HEK293 (cell line): ENCODE results near the gene CSAD.
A peak's percentile ranks its signal among the peaks of the same experiment; 100 is the strongest.

ENCODE experiments used
- CTCF ChIA-PET: fragments of 350-600 bp; formaldehyde crosslinking; extraction: SDS; loops from one replicate; lab custom pipeline; 2021; ENCODE audit warnings: antibody characterized with exemption; lab: Yijun Ruan, JAX
- POLR2A ChIA-PET: fragments of 300-600 bp; formaldehyde crosslinking; extraction: SDS; loops from one replicate; lab custom pipeline; 2020; ENCODE audit warnings: antibody characterized with exemption, inconsistent platforms; lab: Yijun Ruan, JAX
- H3K27ac ChIP-seq: fragments of 200-500 bp; sonication (Bioruptor generic); 2 replicates; pipeline ENCODE4 v1.5.1; 2014; ENCODE audit warnings: low read depth, low read length, control low read depth, inconsistent platforms; ENCODE audit errors: extremely low read depth
- H3K36me3 ChIP-seq, 2 experiments: fragments of 200-500 bp in 1 of 2; sonication (Bioruptor generic) in 1 of 2; 1 replicate in 1 of 2; 2 replicates in 1 of 2; pipeline ENCODE4 v1.5.1; 2014 to 2017; ENCODE audit warnings: inconsistent platforms in 2 of 2, low read length in 2 of 2; ENCODE audit not compliant: control insufficient read depth in 2 of 2, insufficient read depth in 1 of 2
- H3K4me1 ChIP-seq: fragments of 200-500 bp; sonication (Bioruptor generic); 2 replicates; pipeline ENCODE4 v1.5.1; 2014; ENCODE audit warnings: mild to moderate bottlenecking, low read length, inconsistent platforms; ENCODE audit not compliant: control insufficient read depth, insufficient read depth
- H3K4me3 ChIP-seq: 2 replicates; pipeline ENCODE4 v1.5.1; 2011; ENCODE audit warnings: low read depth, mild to moderate bottlenecking, control low read depth, low read length, moderate library complexity
- H3K9me3 ChIP-seq: fragments of 200-500 bp; sonication (Bioruptor generic); 2 replicates; pipeline ENCODE4 v1.5.1; 2014; ENCODE audit warnings: low read depth, low read length, inconsistent platforms; ENCODE audit not compliant: control insufficient read depth, insufficient read depth
- GLIS1 ChIP-seq: fragments of 450-650 bp; formaldehyde crosslinking; IDR thresholded peaks from 2 replicates; pipeline ENCODE4 v1.5.1; 2016; ENCODE audit warnings: missing biosample characterization, missing genetic modification characterization
- PRDM1 ChIP-seq: fragments of 450-650 bp; formaldehyde crosslinking; IDR thresholded peaks from 2 replicates; pipeline ENCODE4; 2016; ENCODE audit warnings: missing biosample characterization, missing genetic modification characterization
- SP7 ChIP-seq: fragments of 450-650 bp; formaldehyde crosslinking; IDR thresholded peaks from 2 replicates; pipeline ENCODE4 v1.5.1; 2016; ENCODE audit warnings: missing biosample characterization, missing genetic modification characterization
- WT1 ChIP-seq: fragments of 450-650 bp; formaldehyde crosslinking; IDR thresholded peaks from 2 replicates; pipeline ENCODE4 v1.5.1; 2016; ENCODE audit warnings: missing biosample characterization, missing genetic modification characterization
- ZBTB17 ChIP-seq: fragments of 450-650 bp; formaldehyde crosslinking; IDR thresholded peaks from 2 replicates; pipeline ENCODE4 v1.5.1; 2016; ENCODE audit warnings: missing biosample characterization, missing genetic modification characterization
- ZBTB20 ChIP-seq: fragments of 450-650 bp; formaldehyde crosslinking; IDR thresholded peaks from 2 replicates; pipeline ENCODE4 v1.5.1; 2016; ENCODE audit warnings: missing biosample characterization, missing genetic modification characterization
- ZBTB8A ChIP-seq: fragments of 450-650 bp; formaldehyde crosslinking; IDR thresholded peaks from 2 replicates; pipeline ENCODE4 v1.5.1; 2016; ENCODE audit warnings: missing biosample characterization, missing genetic modification characterization
- ZFHX2 ChIP-seq: fragments of 450-650 bp; formaldehyde crosslinking; conservative IDR thresholded peaks from 2 replicates; pipeline ENCODE4 v1.5.1; 2016; ENCODE audit warnings: missing biosample characterization, missing genetic modification characterization
- ZNF133 ChIP-seq: fragments of 450-650 bp; formaldehyde crosslinking; IDR thresholded peaks from 2 replicates; pipeline ENCODE4 v1.5.1; 2016; ENCODE audit warnings: missing biosample characterization, missing genetic modification characterization
- ZNF202 ChIP-seq: fragments of 450-650 bp; formaldehyde crosslinking; IDR thresholded peaks from 2 replicates; pipeline ENCODE4 v1.5.1; 2016; ENCODE audit warnings: missing biosample characterization, missing genetic modification characterization, borderline replicate concordance
- ZNF366 ChIP-seq: fragments of 450-650 bp; formaldehyde crosslinking; conservative IDR thresholded peaks from 2 replicates; pipeline ENCODE4 v1.5.1; 2016; ENCODE audit warnings: missing biosample characterization, missing genetic modification characterization
- ZNF514 ChIP-seq: fragments of 450-650 bp; formaldehyde crosslinking; IDR thresholded peaks from 2 replicates; pipeline ENCODE4 v1.5.1; 2016; ENCODE audit warnings: missing biosample characterization, missing genetic modification characterization
- ZNF596 ChIP-seq: fragments of 450-650 bp; IDR thresholded peaks from 2 replicates; pipeline ENCODE4 v1.5.0; 2018; ENCODE audit warnings: missing biosample characterization, mild to moderate bottlenecking, missing genetic modification characterization, moderate library complexity
- ZNF600 ChIP-seq: fragments of 450-650 bp; formaldehyde crosslinking; IDR thresholded peaks from 2 replicates; pipeline ENCODE4 v1.5.1; 2016; ENCODE audit warnings: missing biosample characterization, missing genetic modification characterization
- ZNF747 ChIP-seq: fragments of 450-650 bp; formaldehyde crosslinking; IDR thresholded peaks from 2 replicates; pipeline ENCODE4 v1.5.1; 2016; ENCODE audit warnings: missing biosample characterization, missing genetic modification characterization
- ZNF785 ChIP-seq: fragments of 450-650 bp; formaldehyde crosslinking; IDR thresholded peaks from 2 replicates; pipeline ENCODE4 v1.5.1; 2016; ENCODE audit warnings: missing biosample characterization, missing genetic modification characterization
- ZNF837 ChIP-seq: fragments of 450-650 bp; formaldehyde crosslinking; IDR thresholded peaks from 2 replicates; pipeline ENCODE4 v1.5.1; 2016; ENCODE audit warnings: missing biosample characterization, missing genetic modification characterization
- ZSCAN23 ChIP-seq: fragments of 450-650 bp; formaldehyde crosslinking; IDR thresholded peaks from 2 replicates; pipeline ENCODE4 v1.5.1; 2016; ENCODE audit warnings: missing biosample characterization, missing genetic modification characterization
- TF ChIP-seq, protein P1 (sequence below): fragments of 450-650 bp; formaldehyde crosslinking; IDR thresholded peaks from 2 replicates; pipeline ENCODE4 v1.5.1; 2016; ENCODE audit warnings: missing biosample characterization, missing genetic modification characterization
- TF ChIP-seq, protein P2 (sequence below): fragments of 450-650 bp; formaldehyde crosslinking; IDR thresholded peaks from 2 replicates; pipeline ENCODE4 v1.5.1; 2016; ENCODE audit warnings: missing biosample characterization, missing genetic modification characterization
- TF ChIP-seq, protein P3 (sequence below): fragments of 450-650 bp; formaldehyde crosslinking; IDR thresholded peaks from 2 replicates; pipeline ENCODE4 v1.5.1; 2016; ENCODE audit warnings: missing biosample characterization, missing genetic modification characterization
- TF ChIP-seq, protein P4 (sequence below): fragments of 450-650 bp; formaldehyde crosslinking; IDR thresholded peaks from 2 replicates; pipeline ENCODE4 v1.5.1; 2016; ENCODE audit warnings: missing biosample characterization, missing genetic modification characterization
- TF ChIP-seq, protein P5 (sequence below): fragments of 450-650 bp; formaldehyde crosslinking; IDR thresholded peaks from 2 replicates; pipeline ENCODE4 v1.5.1; 2017; ENCODE audit warnings: missing biosample characterization, missing genetic modification characterization
- TF ChIP-seq, protein P6 (sequence below): fragments of 450-650 bp; formaldehyde crosslinking; IDR thresholded peaks from 2 replicates; pipeline ENCODE4 v1.5.1; 2016; ENCODE audit warnings: missing biosample characterization, missing genetic modification characterization

Gene CSAD

DNA sequence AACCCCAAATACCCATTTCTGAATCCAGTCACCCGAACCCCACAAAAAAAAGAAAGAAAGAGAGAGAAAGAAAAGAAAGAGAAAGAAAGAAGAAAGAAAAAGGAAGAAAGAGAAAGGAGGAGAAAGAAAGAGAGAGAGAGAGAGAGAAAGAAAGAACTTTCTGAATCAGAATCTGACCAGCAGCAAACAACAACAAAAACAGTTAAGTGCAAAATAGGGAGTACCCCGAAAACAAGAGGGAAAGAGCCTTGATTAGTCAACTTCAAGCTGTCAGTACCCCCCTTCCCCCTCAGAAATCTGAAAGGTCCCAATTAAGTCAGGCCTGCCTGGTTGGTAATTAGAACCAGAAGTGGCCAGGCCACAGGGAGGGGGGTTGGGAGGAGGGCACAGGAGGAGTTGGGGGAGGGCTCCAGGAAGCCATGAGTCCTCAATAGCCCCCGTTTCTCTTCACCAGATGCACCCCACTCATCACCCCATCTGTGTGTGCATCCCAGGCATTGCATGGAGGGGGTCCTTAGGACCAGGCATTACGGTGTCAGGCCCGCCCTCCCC, 41.5 kb upstream of the CSAD start:
- Histone ChIP-seq H3K4me3 (no peak overlapping the region), H3K4me1 (peaks cover 4% of the 10 kb centered on the region), H3K27ac (no peak overlapping the region), H3K9me3 (no peaks in the 10 kb centered on the region), H3K36me3 (no peaks in the 10 kb centered on the region)
- ChIA-PET CTCF (no interaction called here), POLR2A (interaction anchor here (0.5 kb wide), 1 partner anchor 113 kb away, joined by 4 read pairs; no protein-coding TSS in a partner anchor)
- TF ChIP-seq ZNF514 (no peak), ZNF600 (tag by site-specific recombination) (peak; percentile 13; the same call in 1 of the 2 replicates), ZNF366 (peak; percentile 95), ZNF202 (no peak), ZNF133 (tag by site-specific recombination) (no peak), GLIS1 (tag by site-specific recombination) (no peak), WT1 (tag by site-specific recombination) (0 out of 2 replicates have a peak, but pooled peaks have one; percentile 11), PRDM1 (tag by site-specific recombination) (peak; percentile 100), SP7 (tag by site-specific recombination) (peak; percentile 54; the same call in 1 of the 2 replicates), ZBTB20 (tag by site-specific recombination) (no peak), ZNF837 (tag by site-specific recombination) (no peak), ZNF747 (tag by site-specific recombination) (no peak), ZNF785 (no peak), ZBTB17 (tag by site-specific recombination) (peak; percentile 59), ZBTB8A (tag by site-specific recombination) (no peak), ZFHX2 (tag by site-specific recombination) (no peak), ZNF596 (tag by site-specific recombination) (peak; percentile 4; the same call in 1 of the 2 replicates), ZSCAN23 (tag by site-specific recombination) (0 out of 2 replicates have a peak, but pooled peaks have one; percentile 14)
- TF ChIP-seq, protein P1, sequence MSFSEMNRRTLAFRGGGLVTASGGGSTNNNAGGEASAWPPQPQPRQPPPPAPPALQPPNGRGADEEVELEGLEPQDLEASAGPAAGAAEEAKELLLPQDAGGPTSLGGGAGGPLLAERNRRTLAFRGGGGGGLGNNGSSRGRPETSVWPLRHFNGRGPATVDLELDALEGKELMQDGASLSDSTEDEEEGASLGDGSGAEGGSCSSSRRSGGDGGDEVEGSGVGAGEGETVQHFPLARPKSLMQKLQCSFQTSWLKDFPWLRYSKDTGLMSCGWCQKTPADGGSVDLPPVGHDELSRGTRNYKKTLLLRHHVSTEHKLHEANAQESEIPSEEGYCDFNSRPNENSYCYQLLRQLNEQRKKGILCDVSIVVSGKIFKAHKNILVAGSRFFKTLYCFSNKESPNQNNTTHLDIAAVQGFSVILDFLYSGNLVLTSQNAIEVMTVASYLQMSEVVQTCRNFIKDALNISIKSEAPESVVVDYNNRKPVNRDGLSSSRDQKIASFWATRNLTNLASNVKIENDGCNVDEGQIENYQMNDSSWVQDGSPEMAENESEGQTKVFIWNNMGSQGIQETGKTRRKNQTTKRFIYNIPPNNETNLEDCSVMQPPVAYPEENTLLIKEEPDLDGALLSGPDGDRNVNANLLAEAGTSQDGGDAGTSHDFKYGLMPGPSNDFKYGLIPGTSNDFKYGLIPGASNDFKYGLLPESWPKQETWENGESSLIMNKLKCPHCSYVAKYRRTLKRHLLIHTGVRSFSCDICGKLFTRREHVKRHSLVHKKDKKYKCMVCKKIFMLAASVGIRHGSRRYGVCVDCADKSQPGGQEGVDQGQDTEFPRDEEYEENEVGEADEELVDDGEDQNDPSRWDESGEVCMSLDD (tag by site-specific recombination), result peak; percentile 72
- TF ChIP-seq, protein P2, sequence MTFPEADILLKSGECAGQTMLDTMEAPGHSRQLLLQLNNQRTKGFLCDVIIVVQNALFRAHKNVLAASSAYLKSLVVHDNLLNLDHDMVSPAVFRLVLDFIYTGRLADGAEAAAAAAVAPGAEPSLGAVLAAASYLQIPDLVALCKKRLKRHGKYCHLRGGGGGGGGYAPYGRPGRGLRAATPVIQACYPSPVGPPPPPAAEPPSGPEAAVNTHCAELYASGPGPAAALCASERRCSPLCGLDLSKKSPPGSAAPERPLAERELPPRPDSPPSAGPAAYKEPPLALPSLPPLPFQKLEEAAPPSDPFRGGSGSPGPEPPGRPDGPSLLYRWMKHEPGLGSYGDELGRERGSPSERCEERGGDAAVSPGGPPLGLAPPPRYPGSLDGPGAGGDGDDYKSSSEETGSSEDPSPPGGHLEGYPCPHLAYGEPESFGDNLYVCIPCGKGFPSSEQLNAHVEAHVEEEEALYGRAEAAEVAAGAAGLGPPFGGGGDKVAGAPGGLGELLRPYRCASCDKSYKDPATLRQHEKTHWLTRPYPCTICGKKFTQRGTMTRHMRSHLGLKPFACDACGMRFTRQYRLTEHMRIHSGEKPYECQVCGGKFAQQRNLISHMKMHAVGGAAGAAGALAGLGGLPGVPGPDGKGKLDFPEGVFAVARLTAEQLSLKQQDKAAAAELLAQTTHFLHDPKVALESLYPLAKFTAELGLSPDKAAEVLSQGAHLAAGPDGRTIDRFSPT (tag by site-specific recombination), result 0 out of 2 replicates have a peak, but pooled peaks have one; percentile 15
- TF ChIP-seq, protein P3, sequence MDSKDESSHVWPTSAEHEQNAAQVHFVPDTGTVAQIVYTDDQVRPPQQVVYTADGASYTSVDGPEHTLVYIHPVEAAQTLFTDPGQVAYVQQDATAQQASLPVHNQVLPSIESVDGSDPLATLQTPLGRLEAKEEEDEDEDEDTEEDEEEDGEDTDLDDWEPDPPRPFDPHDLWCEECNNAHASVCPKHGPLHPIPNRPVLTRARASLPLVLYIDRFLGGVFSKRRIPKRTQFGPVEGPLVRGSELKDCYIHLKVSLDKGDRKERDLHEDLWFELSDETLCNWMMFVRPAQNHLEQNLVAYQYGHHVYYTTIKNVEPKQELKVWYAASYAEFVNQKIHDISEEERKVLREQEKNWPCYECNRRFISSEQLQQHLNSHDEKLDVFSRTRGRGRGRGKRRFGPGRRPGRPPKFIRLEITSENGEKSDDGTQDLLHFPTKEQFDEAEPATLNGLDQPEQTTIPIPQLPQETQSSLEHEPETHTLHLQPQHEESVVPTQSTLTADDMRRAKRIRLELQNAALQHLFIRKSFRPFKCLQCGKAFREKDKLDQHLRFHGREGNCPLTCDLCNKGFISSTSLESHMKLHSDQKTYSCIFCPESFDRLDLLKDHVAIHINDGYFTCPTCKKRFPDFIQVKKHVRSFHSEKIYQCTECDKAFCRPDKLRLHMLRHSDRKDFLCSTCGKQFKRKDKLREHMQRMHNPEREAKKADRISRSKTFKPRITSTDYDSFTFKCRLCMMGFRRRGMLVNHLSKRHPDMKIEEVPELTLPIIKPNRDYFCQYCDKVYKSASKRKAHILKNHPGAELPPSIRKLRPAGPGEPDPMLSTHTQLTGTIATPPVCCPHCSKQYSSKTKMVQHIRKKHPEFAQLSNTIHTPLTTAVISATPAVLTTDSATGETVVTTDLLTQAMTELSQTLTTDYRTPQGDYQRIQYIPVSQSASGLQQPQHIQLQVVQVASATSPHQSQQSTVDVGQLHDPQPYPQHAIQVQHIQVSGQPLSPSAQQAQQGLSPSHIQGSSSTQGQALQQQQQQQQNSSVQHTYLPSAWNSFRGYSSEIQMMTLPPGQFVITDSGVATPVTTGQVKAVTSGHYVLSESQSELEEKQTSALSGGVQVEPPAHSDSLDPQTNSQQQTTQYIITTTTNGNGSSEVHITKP (tag by site-specific recombination), result peak; percentile 95
- TF ChIP-seq, protein P4, sequence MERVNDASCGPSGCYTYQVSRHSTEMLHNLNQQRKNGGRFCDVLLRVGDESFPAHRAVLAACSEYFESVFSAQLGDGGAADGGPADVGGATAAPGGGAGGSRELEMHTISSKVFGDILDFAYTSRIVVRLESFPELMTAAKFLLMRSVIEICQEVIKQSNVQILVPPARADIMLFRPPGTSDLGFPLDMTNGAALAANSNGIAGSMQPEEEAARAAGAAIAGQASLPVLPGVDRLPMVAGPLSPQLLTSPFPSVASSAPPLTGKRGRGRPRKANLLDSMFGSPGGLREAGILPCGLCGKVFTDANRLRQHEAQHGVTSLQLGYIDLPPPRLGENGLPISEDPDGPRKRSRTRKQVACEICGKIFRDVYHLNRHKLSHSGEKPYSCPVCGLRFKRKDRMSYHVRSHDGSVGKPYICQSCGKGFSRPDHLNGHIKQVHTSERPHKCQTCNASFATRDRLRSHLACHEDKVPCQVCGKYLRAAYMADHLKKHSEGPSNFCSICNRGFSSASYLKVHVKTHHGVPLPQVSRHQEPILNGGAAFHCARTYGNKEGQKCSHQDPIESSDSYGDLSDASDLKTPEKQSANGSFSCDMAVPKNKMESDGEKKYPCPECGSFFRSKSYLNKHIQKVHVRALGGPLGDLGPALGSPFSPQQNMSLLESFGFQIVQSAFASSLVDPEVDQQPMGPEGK (tag by site-specific recombination), result peak; percentile 25; the same call in 1 of the 2 replicates
- TF ChIP-seq, protein P5, sequence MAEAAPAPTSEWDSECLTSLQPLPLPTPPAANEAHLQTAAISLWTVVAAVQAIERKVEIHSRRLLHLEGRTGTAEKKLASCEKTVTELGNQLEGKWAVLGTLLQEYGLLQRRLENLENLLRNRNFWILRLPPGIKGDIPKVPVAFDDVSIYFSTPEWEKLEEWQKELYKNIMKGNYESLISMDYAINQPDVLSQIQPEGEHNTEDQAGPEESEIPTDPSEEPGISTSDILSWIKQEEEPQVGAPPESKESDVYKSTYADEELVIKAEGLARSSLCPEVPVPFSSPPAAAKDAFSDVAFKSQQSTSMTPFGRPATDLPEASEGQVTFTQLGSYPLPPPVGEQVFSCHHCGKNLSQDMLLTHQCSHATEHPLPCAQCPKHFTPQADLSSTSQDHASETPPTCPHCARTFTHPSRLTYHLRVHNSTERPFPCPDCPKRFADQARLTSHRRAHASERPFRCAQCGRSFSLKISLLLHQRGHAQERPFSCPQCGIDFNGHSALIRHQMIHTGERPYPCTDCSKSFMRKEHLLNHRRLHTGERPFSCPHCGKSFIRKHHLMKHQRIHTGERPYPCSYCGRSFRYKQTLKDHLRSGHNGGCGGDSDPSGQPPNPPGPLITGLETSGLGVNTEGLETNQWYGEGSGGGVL (tag by site-specific recombination), result peak; percentile 73; the same call in 1 of the 2 replicates
- TF ChIP-seq, protein P6, sequence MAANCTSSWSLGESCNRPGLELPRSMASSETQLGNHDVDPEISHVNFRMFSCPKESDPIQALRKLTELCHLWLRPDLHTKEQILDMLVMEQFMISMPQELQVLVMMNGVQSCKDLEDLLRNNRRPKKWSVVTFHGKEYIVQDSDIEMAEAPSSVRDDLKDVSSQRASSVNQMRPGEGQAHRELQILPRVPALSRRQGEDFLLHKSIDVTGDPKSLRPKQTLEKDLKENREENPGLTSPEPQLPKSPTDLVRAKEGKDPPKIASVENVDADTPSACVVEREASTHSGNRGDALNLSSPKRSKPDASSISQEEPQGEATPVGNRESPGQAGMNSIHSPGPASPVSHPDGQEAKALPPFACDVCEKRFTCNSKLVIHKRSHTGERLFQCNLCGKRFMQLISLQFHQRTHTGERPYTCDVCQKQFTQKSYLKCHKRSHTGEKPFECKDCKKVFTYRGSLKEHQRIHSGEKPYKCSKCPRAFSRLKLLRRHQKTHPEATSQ (tag by site-specific recombination), result no peak
